Stomach smooth muscle (tissue), 2 donors: ENCODE measurements around the gene PACSIN3.

ENCODE experiments used
- H3K27ac ChIP-seq: one replicate; pipeline ENCODE4 v1.7.0; 2013; ENCODE audit warnings: mild to moderate bottlenecking, low read length, inconsistent platforms
- H3K27me3 ChIP-seq, 2 donors: one replicate each; pipeline ENCODE4 v1.7.0; 2013; ENCODE audit warnings: low read length in 2 of 2; ENCODE audit not compliant: insufficient read depth in 2 of 2, control insufficient read depth in 1 of 2
- H3K36me3 ChIP-seq, 2 donors: one replicate each; pipeline ENCODE4 v1.7.0; 2013; ENCODE audit warnings: low read length in 2 of 2; ENCODE audit not compliant: control insufficient read depth in 2 of 2, insufficient read depth in 2 of 2
- H3K4me1 ChIP-seq: one replicate; pipeline ENCODE4 v1.7.0; 2013; ENCODE audit warnings: low read length; ENCODE audit not compliant: control insufficient read depth, insufficient read depth
- H3K4me3 ChIP-seq, 2 donors: one replicate each; pipeline ENCODE4 v1.7.0; 2013; ENCODE audit warnings: low read length in 2 of 2
- H3K9ac ChIP-seq, 2 donors: one replicate each; pipeline ENCODE4 v1.7.0; 2013; ENCODE audit warnings: low read length in 2 of 2, mild to moderate bottlenecking in 1 of 2
- H3K9me3 ChIP-seq, 2 donors: one replicate each; pipeline ENCODE4 v1.7.0; 2013; ENCODE audit warnings: low read length in 2 of 2; ENCODE audit not compliant: control insufficient read depth in 2 of 2
- donor health status: healthy.
- donor health status: Pancreatic carcinoma.

The PACSIN3 gene

GRCh38 chr11:47162426-47162825 lies 23.8 kb downstream of the PACSIN3 start:
- Histone ChIP-seq H3K36me3 (peaks cover 33 to 45% of the 10 kb centered on the region in 2 donors), H3K9ac (no peak overlapping the region), H3K27ac (peak overlapping the region; percentile 31), H3K4me1 (peaks cover 23% of the 10 kb centered on the region), H3K27me3 (no peaks in the 10 kb centered on the region), H3K9me3 (no peaks in the 10 kb centered on the region), H3K4me3 (no peak overlapping the region)

- H3K36me3 ChIP-seq, result peaks cover 28 to 42% of the 10 kb centered on the region in 2 donors
- peak overlapping the region in 1 of 2 donors; percentile 13 for H3K9ac ChIP-seq
- peaks cover 23% of the 10 kb centered on the region for H3K4me1 ChIP-seq
- H3K27ac ChIP-seq, result peak overlapping the region; percentile 31
- no peaks in the 10 kb centered on the region for H3K27me3 ChIP-seq
- no peaks in the 10 kb centered on the region for H3K9me3 ChIP-seq
- no peak overlapping the region for H3K4me3 ChIP-seq
These were observed 24.3 kb downstream of the PACSIN3 start for GRCh38 chr11:47161890-47162289.

GRCh38 chr11:47161134-47161854 lies 24.9 kb downstream of the PACSIN3 start:
- H3K27me3 ChIP-seq, result no peaks in the 10 kb centered on the region
- H3K9ac ChIP-seq, result peak overlapping the region; percentile 13 to 36
- H3K4me3 ChIP-seq, result no peak overlapping the region
- H3K9me3 ChIP-seq, result no peaks in the 10 kb centered on the region
- H3K36me3 ChIP-seq, result peaks cover 22 to 37% of the 10 kb centered on the region in 2 donors
- H3K4me1 ChIP-seq, result peaks cover 23% of the 10 kb centered on the region
- peak overlapping the region; percentile 31 for H3K27ac ChIP-seq

GRCh38 chr11:47160753-47161133 lies 25.5 kb downstream of the PACSIN3 start:
- Histone ChIP-seq H3K27ac (no peak overlapping the region), H3K36me3 (peaks cover 16 to 34% of the 10 kb centered on the region in 2 donors), H3K9ac (no peak overlapping the region), H3K27me3 (no peaks in the 10 kb centered on the region), H3K4me3 (no peak overlapping the region), H3K9me3 (no peaks in the 10 kb centered on the region), H3K4me1 (peaks cover 23% of the 10 kb centered on the region)

- Histone ChIP-seq H3K4me3 (no peak overlapping the region), H3K27me3 (no peaks in the 10 kb centered on the region), H3K9me3 (no peaks in the 10 kb centered on the region), H3K27ac (no peak overlapping the region), H3K9ac (no peak overlapping the region), H3K36me3 (peaks cover 0 to 14% of the 10 kb centered on the region in 2 donors), H3K4me1 (peaks cover 27% of the 10 kb centered on the region)
These were observed 28.0 kb downstream of the PACSIN3 start for GRCh38 chr11:47158242-47158641.

GRCh38 chr11:47157805-47158204 lies 28.4 kb downstream of the PACSIN3 start:
- Histone ChIP-seq H3K9ac (no peak overlapping the region), H3K9me3 (no peaks in the 10 kb centered on the region), H3K36me3 (peaks cover 0 to 11% of the 10 kb centered on the region in 2 donors), H3K27me3 (no peaks in the 10 kb centered on the region), H3K27ac (no peak overlapping the region), H3K4me1 (peaks cover 28% of the 10 kb centered on the region), H3K4me3 (no peak overlapping the region)

GRCh38 chr11:47156951-47157350 lies 29.3 kb downstream of the PACSIN3 start:
- no peaks in the 10 kb centered on the region for H3K27me3 ChIP-seq
- H3K9ac ChIP-seq, result no peak overlapping the region
- H3K9me3 ChIP-seq, result no peaks in the 10 kb centered on the region
- H3K4me1 ChIP-seq, result peaks cover 24% of the 10 kb centered on the region
- H3K27ac ChIP-seq, result no peak overlapping the region
- H3K4me3 ChIP-seq, result no peak overlapping the region
- H3K36me3 ChIP-seq, result peaks cover 0 to 9% of the 10 kb centered on the region in 2 donors

GRCh38 chr11:47156333-47156732 lies 29.9 kb downstream of the PACSIN3 start:
- no peaks in the 10 kb centered on the region for H3K9me3 ChIP-seq
- no peak overlapping the region for H3K9ac ChIP-seq
- no peaks in the 10 kb centered on the region for H3K27me3 ChIP-seq
- no peak overlapping the region for H3K4me3 ChIP-seq
- H3K36me3 ChIP-seq, result peaks cover 0 to 9% of the 10 kb centered on the region in 2 donors
- H3K27ac ChIP-seq, result no peak overlapping the region
- H3K4me1 ChIP-seq, result peaks cover 18% of the 10 kb centered on the region

- Histone ChIP-seq H3K27ac (no peak overlapping the region), H3K4me1 (peaks cover 14% of the 10 kb centered on the region), H3K9ac (no peak overlapping the region), H3K9me3 (no peaks in the 10 kb centered on the region), H3K27me3 (no peaks in the 10 kb centered on the region), H3K36me3 (peaks cover 0 to 9% of the 10 kb centered on the region in 2 donors), H3K4me3 (no peak overlapping the region)
These were observed 30.4 kb downstream of the PACSIN3 start for GRCh38 chr11:47155879-47156278.

- Histone ChIP-seq H3K4me1 (peaks cover 13% of the 10 kb centered on the region), H3K27me3 (no peaks in the 10 kb centered on the region), H3K4me3 (no peak overlapping the region), H3K9ac (no peak overlapping the region), H3K36me3 (peaks cover 0 to 9% of the 10 kb centered on the region in 2 donors), H3K27ac (no peak overlapping the region), H3K9me3 (no peaks in the 10 kb centered on the region)
These were observed 31.3 kb downstream of the PACSIN3 start for GRCh38 chr11:47154616-47155570.
